OCI-LY7 (cell line): ENCODE data around the gene IGSF22. TPM values are rescaled to one million over a fixed set of nuclear protein-coding genes. Genes with fewer than 3 reads are reported as not detected.

ENCODE experiments used
- BruUV-seq: library from RNA; stranded (reverse); fragments of 400-500 nt; replicated peaks from 2 replicates; lab custom pipeline; 2021; lab: Mats Ljungman, UMichigan
- CTCF ChIA-PET: fragments of 300-600 bp; sonication (Branson Sonifier 250); formaldehyde crosslinking; loops from one replicate; lab custom pipeline; 2022; ENCODE audit warnings: antibody characterized with exemption; ENCODE audit not compliant: unreplicated experiment; lab: Charles Lee
- POLR2A ChIA-PET: fragments of 300-600 bp; sonication (Branson Sonifier 250); formaldehyde crosslinking; loops from one replicate; lab custom pipeline; 2022; ENCODE audit warnings: antibody characterized with exemption; lab: Charles Lee
- DNase-seq: peaks from one replicate; pipeline ENCODE4 v3.0.0-alpha.2; 2015; ENCODE audit warnings: low spot score
- H2AFZ ChIP-seq: fragments of 200-600 bp; sonication (generic), shearing (Covaris generic); 2 replicates; pipeline ENCODE4 v1.6.1; 2014; ENCODE audit warnings: mild to moderate bottlenecking, antibody characterized with exemption, low read length, moderate library complexity
- H3K27ac ChIP-seq: fragments of 200-600 bp; sonication (generic); 2 replicates; pipeline ENCODE4 v1.5.1; 2014; ENCODE audit warnings: mixed run types, low read depth, mild to moderate bottlenecking, moderate library complexity, low read length, inconsistent platforms; ENCODE audit not compliant: poor library complexity, severe bottlenecking
- H3K36me3 ChIP-seq: fragments of 200-600 bp; sonication (generic); 2 replicates; pipeline ENCODE4 v1.6.1; 2014; ENCODE audit warnings: mild to moderate bottlenecking, antibody characterized with exemption, low read length, moderate library complexity, mixed read lengths; ENCODE audit not compliant: insufficient read depth
- H3K4me1 ChIP-seq: fragments of 200-600 bp; sonication (generic); 2 replicates; pipeline ENCODE4 v1.5.1; 2014; ENCODE audit warnings: mild to moderate bottlenecking, low read length; ENCODE audit not compliant: insufficient read depth, poor library complexity, severe bottlenecking
- H3K4me2 ChIP-seq: fragments of 200-600 bp; sonication (generic); 2 replicates; pipeline ENCODE4 v1.6.1; 2014; ENCODE audit warnings: mild to moderate bottlenecking, low read length
- H3K4me3 ChIP-seq: fragments of 200-600 bp; sonication (generic); 2 replicates; pipeline ENCODE4 v1.5.1; 2014; ENCODE audit warnings: mild to moderate bottlenecking, low read depth, low read length; ENCODE audit not compliant: poor library complexity, severe bottlenecking
- H3K79me2 ChIP-seq: fragments of 200-600 bp; sonication (generic); 2 replicates; pipeline ENCODE4 v1.6.1; 2016; ENCODE audit warnings: low read depth, mild to moderate bottlenecking, low read length, moderate library complexity, mixed read lengths; ENCODE audit not compliant: insufficient read depth
- H3K9me2 ChIP-seq: fragments of 200-600 bp; sonication (generic); 2 replicates; pipeline ENCODE4 v1.6.1; 2016; ENCODE audit warnings: mild to moderate bottlenecking, low read length, mixed read lengths; ENCODE audit not compliant: insufficient read depth
- H3K9me3 ChIP-seq: fragments of 200-600 bp; sonication (generic); 2 replicates; pipeline ENCODE4 v1.6.1; 2014; ENCODE audit warnings: mild to moderate bottlenecking, mixed run types, low read length, mixed read lengths
- H4K20me1 ChIP-seq: fragments of 200-600 bp; sonication (generic); 2 replicates; pipeline ENCODE4 v1.6.1; 2014; ENCODE audit warnings: mild to moderate bottlenecking, antibody characterized with exemption, low read length, moderate library complexity, mixed read lengths; ENCODE audit not compliant: insufficient read depth
- CTCF ChIP-seq: fragments of 200-600 bp; sonication (generic); conservative IDR thresholded peaks from 2 replicates; pipeline ENCODE4 v1.5.1; 2014; ENCODE audit warnings: mild to moderate bottlenecking, antibody characterized with exemption, low read length, moderate library complexity, mixed read lengths
- EZH2phosphoT487 ChIP-seq: fragments of 200-600 bp; sonication (generic); IDR thresholded peaks from 2 replicates; pipeline ENCODE4 v1.6.1; 2018; ENCODE audit warnings: low read depth, borderline replicate concordance, mild to moderate bottlenecking, mixed run types, antibody characterized with exemption, low read length, moderate library complexity, mixed read lengths
- intact Hi-C: fragments of 100-400 bp; cut with micrococcal nuclease; formaldehyde crosslinking; loops from one replicate; pipeline ENCODE4 v1.10.0; 2022; ENCODE audit not compliant: unreplicated experiment
- total RNA-seq, 2 experiments: library from RNA; depleted of rRNA in 1 of 2; stranded (reverse); fragments of >200 nt in 1 of 2; shearing (Covaris generic) in 1 of 2; gene quantifications; 2 replicates each; pipeline ENCODE4 v1.2.3, GENCODE V29; 2014 to 2022

Gene IGSF22
- total RNA-seq, 2 experiments from 2014 or later = not detected

- no peak for DNase-seq
- Histone ChIP-seq H3K9me3 (no peaks in the 10 kb centered on the region), H3K4me2 (no peak overlapping the region), H4K20me1 (no peaks in the 10 kb centered on the region), H3K36me3 (no peaks in the 10 kb centered on the region), H3K4me1 (peaks cover 3% of the 10 kb centered on the region), H3K27ac (no peak overlapping the region), H3K79me2 (no peaks in the 10 kb centered on the region), H3K9me2 (no peaks in the 10 kb centered on the region), H3K4me3 (no peak overlapping the region), H2AFZ (no peak overlapping the region)
- BruUV-seq = no TSS peak
- no peak for TF ChIP-seq CTCF
- TF ChIP-seq EZH2phosphoT487 = no peak
- intact Hi-C loops = no loop called here
- CTCF ChIA-PET = no interaction called here
- POLR2A ChIA-PET = no interaction called here
Observed at GRCh38 chr11:18736590-18737148, 10.7 kb upstream of the IGSF22 start.

- Histone ChIP-seq H3K79me2 (no peaks in the 10 kb centered on the region), H4K20me1 (no peaks in the 10 kb centered on the region), H2AFZ (no peak overlapping the region), H3K4me2 (no peak overlapping the region), H3K4me3 (no peak overlapping the region), H3K9me2 (no peaks in the 10 kb centered on the region), H3K4me1 (peaks cover 8% of the 10 kb centered on the region), H3K9me3 (no peaks in the 10 kb centered on the region), H3K27ac (no peak overlapping the region), H3K36me3 (no peaks in the 10 kb centered on the region)
- POLR2A ChIA-PET = no interaction called here
- TF ChIP-seq EZH2phosphoT487 (no peak), CTCF (no peak)
- no TSS peak for BruUV-seq
- intact Hi-C loops = loop anchor here (2.0 kb wide), 1 partner anchor 618 kb away; no protein-coding TSS in a partner anchor
- no peak for DNase-seq
- CTCF ChIA-PET = no interaction called here
Observed at GRCh38 chr11:18733202-18733601, 7.2 kb upstream of the IGSF22 start.
